ENCODE results near the gene ANKRD30BL.
A peak's percentile ranks its signal among the peaks of the same experiment; 100 is the strongest.
"Not testable (repeated sequence)": the region's sequence is repeated elsewhere in the genome, so short reads cannot be mapped to it uniquely, and the experiment has no call there.

The ANKRD30BL gene, protein sequence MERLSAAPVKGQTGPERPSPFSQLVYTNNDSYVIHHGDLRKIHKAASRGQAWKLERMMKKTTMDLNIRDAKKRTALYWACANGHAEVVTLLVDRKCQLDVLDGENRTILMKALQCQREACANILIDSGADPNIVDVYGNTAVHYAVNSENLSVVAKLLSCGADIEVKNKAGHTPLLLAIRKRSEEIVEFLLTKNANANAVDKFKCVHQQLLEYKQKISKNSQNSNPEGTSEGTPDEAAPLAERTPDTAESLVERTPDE

DNA sequence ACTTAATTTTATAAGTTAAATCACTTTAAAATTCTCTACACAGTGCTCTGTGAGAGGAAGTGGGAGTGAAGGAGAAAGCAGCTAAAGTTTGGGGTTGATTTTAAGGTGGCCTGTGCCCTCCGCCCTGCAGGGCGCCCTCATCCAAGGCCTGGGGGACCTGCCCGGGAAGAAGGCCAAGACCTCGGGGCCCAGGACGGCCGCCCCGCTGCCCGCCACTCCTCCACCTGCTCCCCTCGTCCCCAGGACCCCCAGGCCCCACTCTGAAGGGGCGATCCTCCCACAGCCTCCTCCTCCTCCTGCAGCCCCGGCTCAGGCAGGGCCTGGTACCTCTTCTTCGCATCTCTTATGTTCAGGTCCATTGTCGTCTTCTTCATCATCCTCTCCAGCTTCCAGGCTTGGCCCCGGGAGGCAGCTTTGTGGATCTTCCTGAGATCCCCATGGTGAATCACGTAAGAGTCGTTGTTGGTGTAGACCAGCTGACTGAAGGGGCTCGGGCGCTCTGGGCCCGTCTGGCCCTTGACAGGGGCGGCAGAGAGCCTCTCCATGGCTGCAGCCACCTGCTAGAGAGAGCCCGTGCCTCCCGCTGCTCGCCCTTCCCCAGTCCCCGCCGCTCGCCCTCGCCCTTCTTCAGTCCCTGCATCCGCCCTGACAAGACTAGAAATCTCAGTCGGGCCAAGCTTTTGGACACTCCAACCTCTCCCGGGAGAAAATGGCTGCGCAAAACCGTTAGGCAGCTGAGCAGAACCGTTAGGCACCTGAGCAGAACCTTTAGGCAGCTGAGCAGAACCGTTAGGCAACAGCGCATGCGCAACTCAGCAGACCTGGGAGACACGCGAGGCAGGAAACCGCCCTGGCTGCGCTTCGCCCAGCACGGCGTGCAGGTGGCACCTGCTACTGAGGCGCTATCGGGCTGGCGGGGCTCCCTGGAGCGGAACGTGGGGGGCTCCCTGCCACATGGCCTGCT, at the start of gene ANKRD30BL:
ANKRD30BL (minus strand) TSS at position 792 of the 964 bp plus-strand sequence; CDS start at position 545, 247 bp downstream.
- not testable (repeated sequence) for H3K9me3 ChIP-seq (ENCODE audit: insufficient read depth, low read length); H3K9ac ChIP-seq (ENCODE audit: insufficient read length, low read depth); H3K4me1 ChIP-seq (ENCODE audit: insufficient read depth, insufficient read length); H3K27me3 ChIP-seq (ENCODE audit: insufficient read depth, insufficient read length); H3K4me3 ChIP-seq (ENCODE audit: insufficient read length, low read depth); DNase-seq (ENCODE audit: low read depth, low spot score); H3K36me3 ChIP-seq (ENCODE audit: insufficient read depth, insufficient read length, low read length)

DNA sequence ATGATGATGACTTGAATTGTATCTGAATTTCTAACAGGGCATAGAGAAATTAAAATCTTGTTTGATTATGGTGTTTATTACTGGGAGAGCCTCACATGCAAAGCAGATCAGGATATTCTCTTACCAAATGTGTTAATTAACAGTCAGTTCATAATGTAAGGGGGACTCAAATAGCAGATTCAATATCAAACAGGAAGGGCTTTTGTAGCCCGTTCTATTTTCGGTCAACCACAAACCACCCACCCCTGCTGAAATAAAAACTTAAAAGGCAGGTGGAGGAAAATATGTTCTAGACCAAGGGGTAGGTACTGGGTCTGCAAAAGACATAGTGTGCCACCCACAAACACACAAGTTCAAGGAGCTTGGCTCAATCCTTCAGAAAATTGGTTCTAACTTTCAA, 41.1 kb upstream of the ANKRD30BL start:
- not testable (repeated sequence) for H3K4me1 ChIP-seq (ENCODE audit: insufficient read depth, insufficient read length); H3K9me3 ChIP-seq (ENCODE audit: insufficient read depth, low read length); H3K27me3 ChIP-seq (ENCODE audit: insufficient read depth, insufficient read length); H3K4me3 ChIP-seq (ENCODE audit: insufficient read length, low read depth); H3K36me3 ChIP-seq (ENCODE audit: insufficient read depth, insufficient read length, low read length); DNase-seq (ENCODE audit: low read depth, low spot score); H3K9ac ChIP-seq (ENCODE audit: insufficient read length, low read depth)

DNA sequence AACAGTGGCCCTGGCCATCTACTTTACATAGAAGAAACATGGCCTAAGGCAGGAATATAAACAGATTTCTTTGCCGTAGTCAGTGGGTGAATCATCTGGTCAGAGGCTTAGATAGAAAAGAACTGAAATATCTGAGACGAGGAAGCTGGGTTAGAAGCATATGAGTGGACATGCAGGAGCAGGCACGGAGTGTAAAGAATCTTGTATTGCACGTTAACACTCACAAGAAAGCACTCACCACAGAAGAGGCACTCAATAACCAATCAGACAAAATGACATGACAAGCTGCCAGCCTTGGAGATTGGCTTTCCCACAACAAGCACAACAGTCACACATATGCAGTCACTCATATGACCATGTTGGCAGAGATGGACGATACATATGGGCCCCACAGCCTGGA, 31.1 kb upstream of the ANKRD30BL start:
- not testable (repeated sequence) for H3K27me3 ChIP-seq (ENCODE audit: insufficient read depth, insufficient read length); DNase-seq (ENCODE audit: low read depth, low spot score); H3K4me3 ChIP-seq (ENCODE audit: insufficient read length, low read depth); H3K9ac ChIP-seq (ENCODE audit: insufficient read length, low read depth); H3K9me3 ChIP-seq (ENCODE audit: insufficient read depth, low read length); H3K36me3 ChIP-seq (ENCODE audit: insufficient read depth, insufficient read length, low read length); H3K4me1 ChIP-seq (ENCODE audit: insufficient read depth, insufficient read length)

DNA sequence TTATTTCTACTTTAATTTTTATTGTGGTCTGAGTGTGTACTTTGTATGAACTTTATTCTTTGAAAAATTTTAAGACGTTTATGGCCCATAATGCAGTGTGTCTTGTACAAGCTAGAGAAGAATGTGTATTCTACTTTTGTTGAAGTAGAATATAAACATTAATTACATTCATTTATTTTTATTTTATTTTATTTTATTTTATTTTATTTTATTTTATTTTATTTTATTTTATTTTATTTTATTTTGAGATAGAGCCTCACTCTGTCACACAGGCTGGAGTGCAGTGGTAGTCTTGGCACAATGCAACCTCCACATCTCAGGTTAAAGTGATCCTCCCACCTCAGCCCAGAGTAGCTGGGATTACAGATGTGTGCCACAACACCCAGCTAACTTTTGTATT, 5.3 kb upstream of the ANKRD30BL start:
- H3K9me3 ChIP-seq (ENCODE audit: insufficient read depth, low read length); H3K27me3 ChIP-seq (ENCODE audit: insufficient read depth, insufficient read length); H3K4me1 ChIP-seq (ENCODE audit: insufficient read depth, insufficient read length); H3K4me3 ChIP-seq (ENCODE audit: insufficient read length, low read depth); H3K36me3 ChIP-seq (ENCODE audit: insufficient read depth, insufficient read length, low read length); DNase-seq (ENCODE audit: low read depth, low spot score); H3K9ac ChIP-seq (ENCODE audit: insufficient read length, low read depth): not testable (repeated sequence)

DNA sequence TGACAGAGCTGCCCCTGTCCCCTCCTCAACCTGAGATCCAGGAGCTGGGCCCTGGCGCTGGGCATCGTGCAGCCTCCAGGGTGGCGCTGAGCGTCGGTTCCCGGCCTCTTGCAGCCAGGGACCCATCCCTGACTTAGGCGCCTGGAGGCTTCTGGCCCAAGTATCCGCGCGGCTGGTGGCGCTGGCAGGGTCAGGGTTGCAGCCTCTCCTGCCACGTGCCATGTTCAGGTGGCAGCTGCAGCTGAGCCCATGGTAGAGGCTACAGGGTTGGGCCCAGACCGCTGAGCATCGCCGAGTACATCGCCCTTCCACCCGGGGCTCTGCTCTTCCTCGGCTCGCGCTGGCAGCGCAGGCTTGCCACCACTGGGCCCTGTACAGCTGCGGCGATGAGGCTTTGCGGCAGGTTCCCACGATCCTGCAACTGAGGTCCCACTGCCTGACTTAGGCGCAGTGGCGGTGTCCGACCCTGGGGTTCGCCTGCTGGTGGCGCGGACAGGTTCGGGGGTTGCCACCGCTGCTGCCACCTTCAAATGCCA, 441 bp upstream of the ANKRD30BL start:
- H3K4me1 ChIP-seq (ENCODE audit: insufficient read depth, insufficient read length); H3K9me3 ChIP-seq (ENCODE audit: insufficient read depth, low read length); H3K27me3 ChIP-seq (ENCODE audit: insufficient read depth, insufficient read length); H3K36me3 ChIP-seq (ENCODE audit: insufficient read depth, insufficient read length, low read length); H3K4me3 ChIP-seq (ENCODE audit: insufficient read length, low read depth); H3K9ac ChIP-seq (ENCODE audit: insufficient read length, low read depth); DNase-seq (ENCODE audit: low read depth, low spot score): not testable (repeated sequence)

DNA sequence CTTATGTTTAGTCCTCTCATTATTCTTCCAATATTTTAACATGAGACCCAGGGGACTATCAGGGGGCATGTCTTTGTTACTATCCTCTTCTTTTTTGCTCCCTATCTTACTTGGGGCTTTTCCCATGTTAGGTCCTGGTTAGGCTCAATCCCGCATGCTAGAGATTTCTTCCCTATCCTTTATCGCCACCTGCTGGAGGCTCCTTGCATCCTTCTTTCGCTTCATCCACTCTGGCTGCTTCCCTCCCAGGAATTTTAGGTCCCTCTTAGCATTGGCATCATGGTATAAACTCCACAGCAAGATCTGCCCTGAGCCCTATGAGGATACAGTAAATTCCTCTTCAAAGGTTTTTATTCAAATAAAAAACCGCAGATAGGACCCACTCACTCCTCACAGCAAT, 15.0 kb downstream of the ANKRD30BL start:
- H3K4me1 ChIP-seq (ENCODE audit: insufficient read depth, insufficient read length); H3K9ac ChIP-seq (ENCODE audit: insufficient read length, low read depth); H3K4me3 ChIP-seq (ENCODE audit: insufficient read length, low read depth); H3K27me3 ChIP-seq (ENCODE audit: insufficient read depth, insufficient read length); H3K9me3 ChIP-seq (ENCODE audit: insufficient read depth, low read length); H3K36me3 ChIP-seq (ENCODE audit: insufficient read depth, insufficient read length, low read length): not testable (repeated sequence)
- DNase-seq (ENCODE audit: low read depth, low spot score): peak; percentile 58
